ENCODE results near the gene CYFIP2.

Gene CYFIP2

DNA sequence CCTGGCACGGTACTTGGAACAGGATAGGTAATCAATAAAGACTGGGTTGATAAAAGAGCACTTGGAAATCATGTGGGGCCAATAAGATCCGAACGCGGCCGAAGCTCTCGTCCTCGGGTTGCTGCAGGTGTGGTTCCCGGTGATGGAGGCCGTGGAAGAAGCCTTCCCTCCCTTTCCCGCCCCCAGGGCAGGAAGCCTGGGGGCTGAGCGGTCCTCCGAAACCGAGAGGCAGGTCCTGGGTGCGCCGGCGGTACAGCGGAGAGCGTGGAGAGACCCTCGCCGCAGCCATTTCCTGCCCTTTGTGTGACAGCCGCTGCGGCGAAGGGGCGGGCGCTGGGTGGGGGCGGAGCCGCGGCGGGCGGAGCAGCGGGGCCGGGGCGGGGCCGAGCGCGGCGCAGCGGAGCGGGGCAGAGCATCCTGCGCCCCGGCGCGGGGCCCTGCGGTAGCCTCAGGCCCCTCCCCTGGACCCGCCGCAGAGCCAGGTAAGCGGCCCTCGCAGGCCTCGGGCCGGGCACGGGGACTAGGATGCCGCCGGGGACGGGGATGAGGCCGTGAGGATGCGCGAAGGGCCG is at the start of gene CYFIP2:
TSS of gene CYFIP2 (plus strand) at position 410 of the 572 bp plus-strand sequence. CDS start 19,239 bp downstream, outside the sequence.
- peak; percentile 77 for DNase-seq (ENCODE audit: low read depth)
- peaks cover 7% of the 10 kb centered on the region for H3K27me3 ChIP-seq (replicated peaks; ENCODE audit: control insufficient read depth, insufficient read depth, low read length)

DNA sequence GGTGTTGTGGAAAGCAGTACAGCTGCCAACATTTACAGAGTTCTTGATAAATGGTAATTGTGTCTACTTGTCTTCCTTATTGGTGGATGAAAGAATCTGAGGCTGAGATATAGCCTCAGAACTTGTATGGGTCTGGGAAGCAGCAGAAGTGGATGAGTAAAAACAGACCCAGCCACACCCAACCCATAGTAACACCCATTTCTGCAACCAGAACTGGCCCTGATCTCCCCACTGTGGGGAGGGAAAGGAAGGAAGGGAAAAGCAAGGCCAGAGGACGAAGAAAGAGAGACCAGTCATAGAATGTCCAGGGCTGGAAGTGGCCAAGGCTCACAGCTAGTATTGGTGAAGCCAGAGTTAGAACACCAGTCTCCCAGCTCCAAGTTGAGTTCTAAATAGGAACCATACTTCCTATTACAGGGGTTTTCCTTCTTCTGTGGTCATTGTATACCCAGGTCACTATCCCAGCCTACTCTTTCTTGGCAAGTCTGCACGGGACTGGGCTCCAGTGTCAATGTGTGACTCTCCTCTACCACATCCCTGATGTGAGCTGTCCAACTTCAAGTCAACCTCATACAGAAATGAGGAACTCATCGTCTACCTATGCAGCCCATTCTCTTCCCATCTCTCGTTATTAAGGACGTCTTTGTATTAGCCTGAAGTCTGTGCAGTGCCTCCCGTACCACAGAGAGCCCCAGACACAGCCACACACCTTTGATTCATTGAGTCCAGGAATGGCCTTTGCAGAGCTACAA is 49.4 kb upstream of the CYFIP2 start:
- no peaks in the 10 kb centered on the region for H3K9me3 ChIP-seq (ENCODE audit: control insufficient read depth, low read length)
- H3K4me1 ChIP-seq (ENCODE audit: control insufficient read depth, insufficient read depth, low read length): peaks cover 22% of the 10 kb centered on the region
- no peak overlapping the region for H3K4me3 ChIP-seq (ENCODE audit: low read length)
- no peaks in the 10 kb centered on the region for H3K27me3 ChIP-seq (replicated peaks; ENCODE audit: control insufficient read depth, insufficient read depth, low read length)
- DNase-seq (ENCODE audit: low read depth): no peak
- H3K9ac ChIP-seq (ENCODE audit: low read length): no peak overlapping the region
- H3K36me3 ChIP-seq (ENCODE audit: control insufficient read depth, insufficient read depth, low read length, severe bottlenecking): no peaks in the 10 kb centered on the region

More for the DNA sequence above, at the start of gene CYFIP2:
- Histone ChIP-seq H3K9ac (ENCODE audit: low read length) (no peak within 1 kb of the TSS), H3K9me3 (ENCODE audit: control insufficient read depth, low read length) (no peaks in the 10 kb centered on the region), H3K36me3 (ENCODE audit: control insufficient read depth, insufficient read depth, low read length, severe bottlenecking) (no peaks in the 10 kb centered on the region), H3K4me1 (ENCODE audit: control insufficient read depth, insufficient read depth, low read length) (no peaks in the 10 kb centered on the region), H3K4me3 (ENCODE audit: low read length) (peak within 1 kb of the TSS; percentile 83)

DNA sequence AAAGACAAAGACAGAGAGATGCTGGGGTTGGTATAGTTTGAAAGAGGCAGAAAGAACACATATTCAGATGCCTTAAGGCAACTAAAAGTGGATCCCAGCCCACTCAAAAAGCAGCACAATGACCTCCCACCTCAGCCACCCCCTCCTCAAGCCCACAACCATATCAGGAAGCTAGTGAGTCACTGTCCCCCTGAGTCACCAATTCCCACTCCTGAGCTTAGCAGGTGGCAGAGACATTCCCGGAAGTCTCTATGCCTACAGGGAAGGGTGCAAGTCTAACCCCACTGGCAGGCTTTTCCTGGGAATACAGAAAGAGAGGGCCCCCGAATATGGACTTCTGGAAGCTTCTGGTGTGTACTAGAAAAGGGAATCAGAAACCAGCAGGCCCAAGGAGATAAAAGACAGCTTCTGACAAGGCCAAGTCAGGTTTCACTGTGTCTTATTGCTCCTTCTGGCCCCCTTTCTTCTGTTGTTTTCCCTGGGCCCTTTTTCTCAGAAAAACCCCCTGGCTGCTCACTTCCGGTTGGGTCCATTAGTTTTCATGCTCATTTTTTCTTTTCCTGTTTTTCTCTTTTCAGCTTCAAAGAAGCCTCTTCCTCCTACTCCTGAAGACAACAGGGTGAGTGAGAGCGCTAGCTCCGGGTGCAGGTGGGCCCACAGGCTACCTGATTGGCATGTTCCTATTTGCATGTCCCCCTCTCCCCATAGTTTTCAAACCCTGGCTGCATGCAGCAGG is 48.5 kb upstream of the CYFIP2 start:
- Histone ChIP-seq H3K9ac (ENCODE audit: low read length) (no peak overlapping the region), H3K27me3 (replicated peaks; ENCODE audit: control insufficient read depth, insufficient read depth, low read length) (no peaks in the 10 kb centered on the region)
- DNase-seq (ENCODE audit: low read depth): no peak

DNA sequence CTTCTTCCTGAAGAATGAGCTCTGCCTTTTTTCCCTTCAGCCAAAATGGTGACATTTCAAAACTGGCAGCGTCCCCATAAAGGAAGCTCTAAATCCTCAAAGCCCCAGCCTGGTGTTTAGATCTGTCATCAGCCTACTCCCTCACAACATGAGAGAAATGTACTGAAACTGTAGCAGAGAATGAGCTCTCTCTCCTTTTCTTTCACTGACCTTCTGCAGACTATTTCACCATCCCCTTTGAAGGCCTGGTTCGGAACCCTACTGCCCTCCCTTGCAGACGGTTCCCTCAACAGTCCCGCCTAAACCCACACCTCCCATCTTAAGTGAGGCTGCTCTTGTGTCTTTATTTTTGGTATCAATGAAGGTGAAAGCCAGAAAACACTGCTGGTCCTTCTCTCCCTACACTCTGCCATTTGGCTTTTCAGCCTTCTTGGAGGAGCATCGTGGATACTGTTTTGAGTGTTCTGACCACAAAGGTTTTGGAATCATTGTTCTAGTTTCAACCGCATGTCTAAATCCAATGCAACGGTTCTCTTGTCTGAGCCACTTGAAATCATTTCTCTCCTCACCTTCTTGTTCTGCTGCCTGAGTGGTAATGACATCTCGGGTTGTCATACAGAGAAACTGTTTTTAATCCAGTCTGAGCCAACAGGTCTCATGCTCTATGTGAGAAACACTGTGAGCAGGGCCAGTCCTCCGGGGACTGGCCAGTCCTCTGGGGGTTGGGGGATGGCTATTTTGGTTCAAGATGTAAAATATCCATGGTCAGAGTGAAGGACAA is 46.2 kb upstream of the CYFIP2 start:
- H3K4me1 ChIP-seq (ENCODE audit: control insufficient read depth, insufficient read depth, low read length): peaks cover 20% of the 10 kb centered on the region
- no peak overlapping the region for H3K9ac ChIP-seq (ENCODE audit: low read length)
- DNase-seq (ENCODE audit: low read depth): peak; percentile 32
- H3K9me3 ChIP-seq (ENCODE audit: control insufficient read depth, low read length): no peaks in the 10 kb centered on the region
- H3K27me3 ChIP-seq (replicated peaks; ENCODE audit: control insufficient read depth, insufficient read depth, low read length): no peaks in the 10 kb centered on the region
- H3K36me3 ChIP-seq (ENCODE audit: control insufficient read depth, insufficient read depth, low read length, severe bottlenecking): no peaks in the 10 kb centered on the region
- H3K4me3 ChIP-seq (ENCODE audit: low read length): no peak overlapping the region

More for the DNA sequence above, 48.5 kb upstream of the CYFIP2 start:
- Histone ChIP-seq H3K4me3 (ENCODE audit: low read length) (no peak overlapping the region), H3K9me3 (ENCODE audit: control insufficient read depth, low read length) (no peaks in the 10 kb centered on the region), H3K36me3 (ENCODE audit: control insufficient read depth, insufficient read depth, low read length, severe bottlenecking) (no peaks in the 10 kb centered on the region), H3K4me1 (ENCODE audit: control insufficient read depth, insufficient read depth, low read length) (peaks cover 20% of the 10 kb centered on the region)

DNA sequence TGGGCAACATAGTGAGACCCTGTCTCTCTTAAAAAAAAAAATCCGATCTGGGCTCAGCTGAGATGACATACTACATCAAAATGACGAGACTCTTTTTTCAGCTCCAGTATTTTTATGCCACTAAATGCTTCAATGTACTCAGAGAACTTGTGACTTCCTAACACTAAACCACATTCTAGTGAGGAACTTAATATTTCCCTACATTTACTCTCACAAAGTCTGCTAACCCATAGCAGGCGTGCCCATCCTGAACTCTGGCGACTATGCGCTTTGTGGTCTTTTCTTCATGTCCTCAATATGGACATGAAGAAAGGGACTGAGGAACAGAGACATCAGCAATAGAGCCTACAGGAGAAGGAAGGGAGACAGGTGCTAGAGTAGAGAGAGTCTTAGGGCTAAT is 44.0 kb upstream of the CYFIP2 start:
- H3K4me1 ChIP-seq (ENCODE audit: control insufficient read depth, insufficient read depth, low read length): peaks cover 11% of the 10 kb centered on the region
- H3K4me3 ChIP-seq (ENCODE audit: low read length): no peak overlapping the region
- H3K36me3 ChIP-seq (ENCODE audit: control insufficient read depth, insufficient read depth, low read length, severe bottlenecking): no peaks in the 10 kb centered on the region
- no peak overlapping the region for H3K9ac ChIP-seq (ENCODE audit: low read length)
- no peaks in the 10 kb centered on the region for H3K27me3 ChIP-seq (replicated peaks; ENCODE audit: control insufficient read depth, insufficient read depth, low read length)
- H3K9me3 ChIP-seq (ENCODE audit: control insufficient read depth, low read length): no peaks in the 10 kb centered on the region
- DNase-seq (ENCODE audit: low read depth): no peak

DNA sequence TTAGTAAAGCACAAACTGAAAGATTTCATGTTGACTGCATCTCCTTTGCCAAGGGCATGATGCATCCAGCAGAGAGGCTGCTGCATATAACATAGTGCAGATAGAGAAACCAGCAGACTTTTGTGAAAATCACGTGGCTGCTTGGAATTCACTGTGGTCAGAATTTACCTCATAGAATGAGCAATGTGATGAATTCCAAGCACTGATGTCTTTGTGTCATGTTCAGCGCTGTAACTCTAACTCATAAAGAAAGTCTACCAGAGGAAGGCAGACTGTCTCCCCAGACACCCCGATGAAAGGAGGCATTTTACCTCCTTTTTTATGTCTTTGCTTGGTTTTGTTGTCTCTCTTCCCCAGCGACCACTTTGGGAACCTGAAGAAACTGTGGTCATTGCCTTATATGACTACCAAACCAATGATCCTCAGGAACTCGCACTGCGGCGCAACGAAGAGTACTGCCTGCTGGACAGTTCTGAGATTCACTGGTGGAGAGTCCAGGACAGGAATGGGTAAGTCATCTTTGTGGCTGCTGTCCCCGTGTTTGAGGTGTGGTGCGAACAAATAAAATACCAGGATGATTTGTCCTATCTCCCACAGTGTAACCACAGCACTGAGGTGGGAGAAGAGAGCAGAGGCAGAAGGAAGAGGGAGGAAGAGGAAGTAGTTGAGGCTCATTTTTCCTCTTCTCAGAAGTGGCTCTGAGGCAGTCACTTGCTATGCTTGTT is 43.3 kb upstream of the CYFIP2 start:
- Histone ChIP-seq H3K27me3 (replicated peaks; ENCODE audit: control insufficient read depth, insufficient read depth, low read length) (no peaks in the 10 kb centered on the region), H3K9ac (ENCODE audit: low read length) (no peak overlapping the region), H3K9me3 (ENCODE audit: control insufficient read depth, low read length) (no peaks in the 10 kb centered on the region), H3K4me3 (ENCODE audit: low read length) (no peak overlapping the region), H3K36me3 (ENCODE audit: control insufficient read depth, insufficient read depth, low read length, severe bottlenecking) (no peaks in the 10 kb centered on the region), H3K4me1 (ENCODE audit: control insufficient read depth, insufficient read depth, low read length) (peaks cover 11% of the 10 kb centered on the region)
- DNase-seq (ENCODE audit: low read depth): peak; percentile 27

DNA sequence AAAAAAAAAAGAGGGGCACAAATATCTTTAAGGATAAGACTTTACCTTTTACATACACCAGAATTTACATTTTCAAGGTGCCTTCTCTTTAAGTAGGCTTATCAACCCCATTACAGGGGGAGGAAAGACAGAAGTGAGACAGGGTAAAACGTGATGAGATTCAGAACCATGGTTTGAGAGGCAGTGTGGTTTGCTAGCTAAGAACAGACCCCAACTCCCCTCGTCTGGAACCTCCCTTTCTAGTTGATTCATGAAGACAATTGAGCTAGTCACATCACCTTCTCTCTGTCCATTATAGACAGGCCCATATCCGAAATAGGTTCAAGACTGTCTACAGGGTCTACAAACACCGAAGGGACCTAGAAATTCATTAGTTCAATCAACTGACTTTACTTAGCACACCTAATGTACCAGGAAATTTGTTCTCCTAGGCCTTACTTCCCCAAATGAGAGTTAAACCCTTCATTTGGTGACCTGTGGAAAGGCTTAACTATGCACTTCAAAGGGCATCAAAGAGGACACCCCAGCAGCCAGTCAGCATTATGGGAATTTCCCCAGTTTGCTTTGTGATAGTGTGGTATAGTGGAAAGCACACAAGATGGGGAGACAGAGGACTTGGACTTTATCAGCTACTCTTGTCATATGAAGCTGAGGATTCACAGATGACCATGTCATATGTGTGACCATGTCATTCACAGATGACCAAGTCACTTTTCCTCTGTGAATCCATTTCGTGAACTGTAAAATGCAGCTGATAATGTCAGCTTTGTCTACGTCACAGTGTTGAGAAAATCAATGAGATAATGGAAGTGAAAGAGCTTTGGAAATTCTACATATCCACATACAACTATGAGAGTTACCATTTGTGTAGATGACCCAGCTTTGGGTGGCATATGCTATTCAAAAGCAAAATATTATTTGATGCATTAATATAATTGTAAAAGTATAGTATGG is 40.2 kb upstream of the CYFIP2 start:
- H3K36me3 ChIP-seq (ENCODE audit: control insufficient read depth, insufficient read depth, low read length, severe bottlenecking): no peaks in the 10 kb centered on the region
- H3K4me1 ChIP-seq (ENCODE audit: control insufficient read depth, insufficient read depth, low read length): no peaks in the 10 kb centered on the region
- no peaks in the 10 kb centered on the region for H3K9me3 ChIP-seq (ENCODE audit: control insufficient read depth, low read length)
- H3K9ac ChIP-seq (ENCODE audit: low read length): no peak overlapping the region
- no peak overlapping the region for H3K4me3 ChIP-seq (ENCODE audit: low read length)
- no peak for DNase-seq (ENCODE audit: low read depth)
- H3K27me3 ChIP-seq (replicated peaks; ENCODE audit: control insufficient read depth, insufficient read depth, low read length): no peaks in the 10 kb centered on the region

DNA sequence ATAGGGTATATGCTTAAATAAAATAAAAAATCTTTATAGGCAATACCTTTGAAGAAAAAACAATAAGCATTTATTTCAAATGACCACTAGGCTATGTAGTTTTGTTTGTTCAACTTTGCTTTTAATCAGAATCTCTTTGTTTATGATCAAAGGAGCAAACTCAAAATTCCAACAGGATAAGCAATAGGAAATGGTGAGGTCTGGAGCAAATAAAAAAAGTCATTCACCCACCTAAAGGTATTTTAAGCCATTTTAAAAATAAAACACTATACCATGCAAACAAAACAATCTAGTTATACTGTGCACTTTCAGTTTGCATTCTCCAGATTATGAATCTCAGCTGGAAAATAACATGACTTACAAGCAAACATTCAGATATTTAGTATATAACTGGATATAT is 35.3 kb upstream of the CYFIP2 start:
- no peak for DNase-seq (ENCODE audit: low read depth)
- H3K4me1 ChIP-seq (ENCODE audit: control insufficient read depth, insufficient read depth, low read length): peaks cover 8% of the 10 kb centered on the region

DNA sequence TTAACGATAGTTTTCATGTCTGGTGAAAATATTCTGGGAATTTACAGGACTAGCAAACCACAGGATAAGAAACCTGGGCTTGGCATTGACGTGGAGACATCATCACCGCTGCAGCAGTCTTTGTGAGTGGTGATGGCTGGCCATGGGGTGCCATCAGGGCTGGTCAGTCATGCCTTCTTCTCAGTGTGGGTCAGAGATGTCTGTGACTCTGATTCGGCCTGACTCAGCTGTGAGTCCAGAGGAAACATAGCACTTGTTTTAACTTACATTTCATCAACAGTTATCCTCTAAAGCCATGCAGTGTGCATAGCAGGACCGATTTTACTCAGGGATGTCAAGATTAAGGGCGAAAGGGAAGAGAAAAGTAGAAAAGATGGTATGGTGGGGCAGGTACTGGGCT is 33.2 kb upstream of the CYFIP2 start:
- Histone ChIP-seq H3K4me1 (ENCODE audit: control insufficient read depth, insufficient read depth, low read length) (peaks cover 22% of the 10 kb centered on the region), H3K36me3 (ENCODE audit: control insufficient read depth, insufficient read depth, low read length, severe bottlenecking) (no peaks in the 10 kb centered on the region), H3K9me3 (ENCODE audit: control insufficient read depth, low read length) (no peaks in the 10 kb centered on the region), H3K4me3 (ENCODE audit: low read length) (no peak overlapping the region), H3K9ac (ENCODE audit: low read length) (no peak overlapping the region), H3K27me3 (replicated peaks; ENCODE audit: control insufficient read depth, insufficient read depth, low read length) (no peaks in the 10 kb centered on the region)
- no peak for DNase-seq (ENCODE audit: low read depth)

More for the DNA sequence above, 35.3 kb upstream of the CYFIP2 start:
- no peaks in the 10 kb centered on the region for H3K27me3 ChIP-seq (replicated peaks; ENCODE audit: control insufficient read depth, insufficient read depth, low read length)
- no peak overlapping the region for H3K4me3 ChIP-seq (ENCODE audit: low read length)
- no peak overlapping the region for H3K9ac ChIP-seq (ENCODE audit: low read length)
- no peaks in the 10 kb centered on the region for H3K36me3 ChIP-seq (ENCODE audit: control insufficient read depth, insufficient read depth, low read length, severe bottlenecking)
- H3K9me3 ChIP-seq (ENCODE audit: control insufficient read depth, low read length): no peaks in the 10 kb centered on the region

DNA sequence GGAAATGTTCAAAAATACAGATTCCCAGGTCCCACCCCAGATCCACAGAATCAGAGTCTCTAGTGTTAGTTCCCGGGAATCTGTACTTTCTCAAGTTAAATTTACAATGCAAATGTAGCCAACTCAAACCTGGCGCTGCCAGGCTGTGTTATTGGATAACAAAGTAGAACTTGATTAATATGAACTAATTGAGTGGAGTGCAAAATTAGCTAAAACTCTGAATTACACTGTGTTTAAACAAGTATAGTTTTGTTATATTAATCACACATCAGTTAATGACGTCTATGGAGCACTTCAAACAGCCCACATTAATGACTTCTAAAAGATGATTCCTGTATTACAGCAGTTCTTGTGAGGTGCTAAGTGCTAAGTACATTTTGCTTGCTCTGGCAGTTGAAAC is 32.4 kb upstream of the CYFIP2 start:
- Histone ChIP-seq H3K4me1 (ENCODE audit: control insufficient read depth, insufficient read depth, low read length) (peaks cover 22% of the 10 kb centered on the region), H3K9ac (ENCODE audit: low read length) (no peak overlapping the region), H3K4me3 (ENCODE audit: low read length) (no peak overlapping the region), H3K27me3 (replicated peaks; ENCODE audit: control insufficient read depth, insufficient read depth, low read length) (no peaks in the 10 kb centered on the region), H3K9me3 (ENCODE audit: control insufficient read depth, low read length) (no peaks in the 10 kb centered on the region), H3K36me3 (ENCODE audit: control insufficient read depth, insufficient read depth, low read length, severe bottlenecking) (no peaks in the 10 kb centered on the region)
- no peak for DNase-seq (ENCODE audit: low read depth)
